HepG2 (cell line): ENCODE data around the gene CCDC85C. TPM values are rescaled to one million over a fixed set of nuclear protein-coding genes. Genes with fewer than 3 reads are reported as not detected.

Experiments used
- AGO1 ChIP-seq: fragments of 200-400 bp; formaldehyde crosslinking; IDR thresholded peaks from 2 replicates; pipeline ENCODE4 v1.6.1; 2017; ENCODE audit warnings: mild to moderate bottlenecking, low read depth, low read length, moderate library complexity; ENCODE audit not compliant: poor library complexity, severe bottlenecking
- FOXA1 ChIP-seq, 2 experiments: fragments of 450-650 bp in 1 of 2; sonication (generic) in 1 of 2; formaldehyde crosslinking in 1 of 2; IDR thresholded peaks; 2 replicates each; pipeline versions ENCODE4 v1.4.0 to v1.6.1; 2016 to 2020; ENCODE audit warnings: missing genetic modification reagents in 1 of 2
- HMG20B ChIP-seq: conservative IDR thresholded peaks from 2 replicates; pipeline ENCODE4 v1.6.1; 2016; ENCODE audit warnings: missing genetic modification reagents, missing compliant biosample characterization
- HNRNPK ChIP-seq: fragments of 200-400 bp; formaldehyde crosslinking; IDR thresholded peaks from 2 replicates; pipeline ENCODE4 v1.6.1; 2018; ENCODE audit warnings: low read length, low read depth, moderate library complexity, mild to moderate bottlenecking; ENCODE audit not compliant: poor library complexity, severe bottlenecking
- JUNB ChIP-seq: sonication (generic); formaldehyde crosslinking; IDR thresholded peaks from 2 replicates; pipeline ENCODE4 v1.8.0; 2022; ENCODE audit warnings: missing genetic modification reagents, mild to moderate bottlenecking, borderline replicate concordance
- KDM1A ChIP-seq: IDR thresholded peaks from 2 replicates; pipeline ENCODE4 v1.6.1; 2016; ENCODE audit warnings: missing compliant biosample characterization
- MEIS1 ChIP-seq: sonication (generic); formaldehyde crosslinking; IDR thresholded peaks from 2 replicates; pipeline ENCODE4 v1.9.0; 2021; ENCODE audit warnings: mild to moderate bottlenecking, missing genetic modification reagents, moderate library complexity, borderline replicate concordance
- NKX3-1 ChIP-seq: sonication (generic); formaldehyde crosslinking; IDR thresholded peaks from 2 replicates; pipeline ENCODE4 v1.5.0; 2020; ENCODE audit warnings: missing genetic modification reagents
- SATB2 ChIP-seq: sonication (generic); formaldehyde crosslinking; IDR thresholded peaks from 2 replicates; pipeline ENCODE4 v1.5.0; 2020; ENCODE audit warnings: missing genetic modification reagents
- ZNF670 ChIP-seq: sonication (generic); formaldehyde crosslinking; IDR thresholded peaks from 2 replicates; pipeline ENCODE4 v1.8.0; 2022; ENCODE audit warnings: mild to moderate bottlenecking, missing genetic modification reagents, borderline replicate concordance
- ZNF709 ChIP-seq: sonication (generic); formaldehyde crosslinking; IDR thresholded peaks from 2 replicates; pipeline ENCODE4 v1.5.0; 2020; ENCODE audit warnings: mild to moderate bottlenecking, missing genetic modification reagents
- ZNF761 ChIP-seq: sonication (generic); formaldehyde crosslinking; conservative IDR thresholded peaks from 2 replicates; pipeline ENCODE4 v1.4.0; 2020; ENCODE audit warnings: mild to moderate bottlenecking, missing genetic modification reagents
- polyA plus RNA-seq, 8 experiments: library from polyadenylated mRNA; depleted of rRNA in 3 of 8; stranded (reverse) in 7 of 8; unstranded in 1 of 8; fragments of >200 nt; fragmentation: Illumina TruSeq in 4 of 8; extraction: Trizol in 4 of 8; gene quantifications; 2 replicates each; pipeline versions ENCODE4 v1.2.1 to v1.2.3, GENCODE V29; 2011 to 2016; ENCODE audit warnings: low read depth in 4 of 8, missing spikeins in 1 of 8, mixed read lengths in 1 of 8; ENCODE audit not compliant: insufficient read depth in 1 of 8
- total RNA-seq, 5 experiments: library from RNA; depleted of rRNA; stranded (reverse); fragments of >200 nt; fragmentation: Illumina TruSeq; extraction: Trizol; gene quantifications; 2 replicates each; pipeline ENCODE4 v1.2.3, GENCODE V29; 2016; ENCODE audit warnings: low read depth in 1 of 5
- TF ChIP-seq, protein P1 (sequence below): IDR thresholded peaks from 2 replicates; pipeline ENCODE4 v1.6.1; 2018; ENCODE audit warnings: missing genetic modification reagents, mild to moderate bottlenecking, missing compliant biosample characterization
- TF ChIP-seq, protein P2 (sequence below): sonication (generic); formaldehyde crosslinking; IDR thresholded peaks from 2 replicates; pipeline ENCODE4 v1.4.0; 2020; ENCODE audit warnings: missing genetic modification reagents
- TF ChIP-seq, protein P3 (sequence below): sonication (generic); formaldehyde crosslinking; IDR thresholded peaks from 2 replicates; pipeline ENCODE4 v1.4.0; 2020; ENCODE audit warnings: mild to moderate bottlenecking, missing genetic modification reagents, borderline replicate concordance
- TF ChIP-seq, protein P4 (sequence below): sonication (generic); formaldehyde crosslinking; IDR thresholded peaks from 2 replicates; pipeline ENCODE4 v1.4.0; 2020; ENCODE audit warnings: mild to moderate bottlenecking, missing genetic modification reagents
- TF ChIP-seq, protein P5 (sequence below): sonication (generic); formaldehyde crosslinking; IDR thresholded peaks from 2 replicates; pipeline ENCODE4 v1.4.0; 2020; ENCODE audit warnings: mild to moderate bottlenecking, missing genetic modification reagents

CCDC85C gene
- total and polyA plus RNA-seq, 2 of the 13 experiments (the other 11 are each of a cell fraction or from before 2014, with no cell fraction given), result 18.8 to 43.8 TPM

DNA sequence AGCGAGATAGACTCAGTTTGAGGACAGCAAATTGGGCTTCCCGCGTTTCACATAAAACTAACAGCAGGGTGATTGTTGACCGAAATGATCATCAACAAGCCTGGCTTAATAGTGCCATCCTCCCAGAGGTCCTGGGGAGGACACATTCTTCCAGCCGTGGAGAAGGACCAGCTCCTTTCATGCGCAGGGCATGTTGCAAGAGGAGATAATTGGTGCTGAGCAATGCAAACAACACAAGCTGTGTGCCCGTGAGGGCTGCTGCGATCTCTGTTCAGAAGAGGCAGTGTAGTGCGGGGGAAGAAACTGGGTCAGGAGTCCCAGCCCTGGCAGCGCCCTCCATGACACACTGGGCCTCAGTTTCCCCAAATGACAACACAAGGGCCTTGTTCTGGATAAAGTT, 54.3 kb downstream of the CCDC85C start (continued):
- TF ChIP-seq NKX3-1 (CRISPR knock-in tag) (no peak), MEIS1 (CRISPR knock-in tag) (no peak), HNRNPK (no peak), KDM1A (CRISPR knock-in tag) (peak; percentile 91), ZNF709 (CRISPR knock-in tag) (no peak), ZNF670 (CRISPR knock-in tag) (no peak), ZNF761 (CRISPR knock-in tag) (0 out of 2 replicates have a peak, but pooled peaks have one; percentile 26), AGO1 (no peak), JUNB (CRISPR knock-in tag) (no peak), HMG20B (CRISPR knock-in tag) (no peak), FOXA1 (IDR thresholded peaks at IDR 0.05) (no peak), FOXA1 (CRISPR knock-in tag; IDR thresholded peaks at IDR 0.05) (peak; percentile 88), SATB2 (no peak)
- TF ChIP-seq, protein P1, sequence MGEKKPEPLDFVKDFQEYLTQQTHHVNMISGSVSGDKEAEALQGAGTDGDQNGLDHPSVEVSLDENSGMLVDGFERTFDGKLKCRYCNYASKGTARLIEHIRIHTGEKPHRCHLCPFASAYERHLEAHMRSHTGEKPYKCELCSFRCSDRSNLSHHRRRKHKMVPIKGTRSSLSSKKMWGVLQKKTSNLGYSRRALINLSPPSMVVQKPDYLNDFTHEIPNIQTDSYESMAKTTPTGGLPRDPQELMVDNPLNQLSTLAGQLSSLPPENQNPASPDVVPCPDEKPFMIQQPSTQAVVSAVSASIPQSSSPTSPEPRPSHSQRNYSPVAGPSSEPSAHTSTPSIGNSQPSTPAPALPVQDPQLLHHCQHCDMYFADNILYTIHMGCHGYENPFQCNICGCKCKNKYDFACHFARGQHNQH (CRISPR knock-in tag), result peak; percentile 25; the same call in 1 of the 2 replicates
- TF ChIP-seq, protein P2, sequence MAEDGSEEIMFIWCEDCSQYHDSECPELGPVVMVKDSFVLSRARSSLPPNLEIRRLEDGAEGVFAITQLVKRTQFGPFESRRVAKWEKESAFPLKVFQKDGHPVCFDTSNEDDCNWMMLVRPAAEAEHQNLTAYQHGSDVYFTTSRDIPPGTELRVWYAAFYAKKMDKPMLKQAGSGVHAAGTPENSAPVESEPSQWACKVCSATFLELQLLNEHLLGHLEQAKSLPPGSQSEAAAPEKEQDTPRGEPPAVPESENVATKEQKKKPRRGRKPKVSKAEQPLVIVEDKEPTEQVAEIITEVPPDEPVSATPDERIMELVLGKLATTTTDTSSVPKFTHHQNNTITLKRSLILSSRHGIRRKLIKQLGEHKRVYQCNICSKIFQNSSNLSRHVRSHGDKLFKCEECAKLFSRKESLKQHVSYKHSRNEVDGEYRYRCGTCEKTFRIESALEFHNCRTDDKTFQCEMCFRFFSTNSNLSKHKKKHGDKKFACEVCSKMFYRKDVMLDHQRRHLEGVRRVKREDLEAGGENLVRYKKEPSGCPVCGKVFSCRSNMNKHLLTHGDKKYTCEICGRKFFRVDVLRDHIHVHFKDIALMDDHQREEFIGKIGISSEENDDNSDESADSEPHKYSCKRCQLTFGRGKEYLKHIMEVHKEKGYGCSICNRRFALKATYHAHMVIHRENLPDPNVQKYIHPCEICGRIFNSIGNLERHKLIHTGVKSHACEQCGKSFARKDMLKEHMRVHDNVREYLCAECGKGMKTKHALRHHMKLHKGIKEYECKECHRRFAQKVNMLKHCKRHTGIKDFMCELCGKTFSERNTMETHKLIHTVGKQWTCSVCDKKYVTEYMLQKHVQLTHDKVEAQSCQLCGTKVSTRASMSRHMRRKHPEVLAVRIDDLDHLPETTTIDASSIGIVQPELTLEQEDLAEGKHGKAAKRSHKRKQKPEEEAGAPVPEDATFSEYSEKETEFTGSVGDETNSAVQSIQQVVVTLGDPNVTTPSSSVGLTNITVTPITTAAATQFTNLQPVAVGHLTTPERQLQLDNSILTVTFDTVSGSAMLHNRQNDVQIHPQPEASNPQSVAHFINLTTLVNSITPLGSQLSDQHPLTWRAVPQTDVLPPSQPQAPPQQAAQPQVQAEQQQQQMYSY (CRISPR knock-in tag), result no peak
- TF ChIP-seq, protein P3, sequence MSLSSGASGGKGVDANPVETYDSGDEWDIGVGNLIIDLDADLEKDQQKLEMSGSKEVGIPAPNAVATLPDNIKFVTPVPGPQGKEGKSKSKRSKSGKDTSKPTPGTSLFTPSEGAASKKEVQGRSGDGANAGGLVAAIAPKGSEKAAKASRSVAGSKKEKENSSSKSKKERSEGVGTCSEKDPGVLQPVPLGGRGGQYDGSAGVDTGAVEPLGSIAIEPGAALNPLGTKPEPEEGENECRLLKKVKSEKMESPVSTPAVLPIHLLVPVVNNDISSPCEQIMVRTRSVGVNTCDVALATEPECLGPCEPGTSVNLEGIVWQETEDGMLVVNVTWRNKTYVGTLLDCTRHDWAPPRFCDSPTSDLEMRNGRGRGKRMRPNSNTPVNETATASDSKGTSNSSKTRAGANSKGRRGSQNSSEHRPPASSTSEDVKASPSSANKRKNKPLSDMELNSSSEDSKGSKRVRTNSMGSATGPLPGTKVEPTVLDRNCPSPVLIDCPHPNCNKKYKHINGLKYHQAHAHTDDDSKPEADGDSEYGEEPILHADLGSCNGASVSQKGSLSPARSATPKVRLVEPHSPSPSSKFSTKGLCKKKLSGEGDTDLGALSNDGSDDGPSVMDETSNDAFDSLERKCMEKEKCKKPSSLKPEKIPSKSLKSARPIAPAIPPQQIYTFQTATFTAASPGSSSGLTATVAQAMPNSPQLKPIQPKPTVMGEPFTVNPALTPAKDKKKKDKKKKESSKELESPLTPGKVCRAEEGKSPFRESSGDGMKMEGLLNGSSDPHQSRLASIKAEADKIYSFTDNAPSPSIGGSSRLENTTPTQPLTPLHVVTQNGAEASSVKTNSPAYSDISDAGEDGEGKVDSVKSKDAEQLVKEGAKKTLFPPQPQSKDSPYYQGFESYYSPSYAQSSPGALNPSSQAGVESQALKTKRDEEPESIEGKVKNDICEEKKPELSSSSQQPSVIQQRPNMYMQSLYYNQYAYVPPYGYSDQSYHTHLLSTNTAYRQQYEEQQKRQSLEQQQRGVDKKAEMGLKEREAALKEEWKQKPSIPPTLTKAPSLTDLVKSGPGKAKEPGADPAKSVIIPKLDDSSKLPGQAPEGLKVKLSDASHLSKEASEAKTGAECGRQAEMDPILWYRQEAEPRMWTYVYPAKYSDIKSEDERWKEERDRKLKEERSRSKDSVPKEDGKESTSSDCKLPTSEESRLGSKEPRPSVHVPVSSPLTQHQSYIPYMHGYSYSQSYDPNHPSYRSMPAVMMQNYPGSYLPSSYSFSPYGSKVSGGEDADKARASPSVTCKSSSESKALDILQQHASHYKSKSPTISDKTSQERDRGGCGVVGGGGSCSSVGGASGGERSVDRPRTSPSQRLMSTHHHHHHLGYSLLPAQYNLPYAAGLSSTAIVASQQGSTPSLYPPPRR, result peak; percentile 37; the same call in 1 of the 2 replicates
- TF ChIP-seq, protein P4, sequence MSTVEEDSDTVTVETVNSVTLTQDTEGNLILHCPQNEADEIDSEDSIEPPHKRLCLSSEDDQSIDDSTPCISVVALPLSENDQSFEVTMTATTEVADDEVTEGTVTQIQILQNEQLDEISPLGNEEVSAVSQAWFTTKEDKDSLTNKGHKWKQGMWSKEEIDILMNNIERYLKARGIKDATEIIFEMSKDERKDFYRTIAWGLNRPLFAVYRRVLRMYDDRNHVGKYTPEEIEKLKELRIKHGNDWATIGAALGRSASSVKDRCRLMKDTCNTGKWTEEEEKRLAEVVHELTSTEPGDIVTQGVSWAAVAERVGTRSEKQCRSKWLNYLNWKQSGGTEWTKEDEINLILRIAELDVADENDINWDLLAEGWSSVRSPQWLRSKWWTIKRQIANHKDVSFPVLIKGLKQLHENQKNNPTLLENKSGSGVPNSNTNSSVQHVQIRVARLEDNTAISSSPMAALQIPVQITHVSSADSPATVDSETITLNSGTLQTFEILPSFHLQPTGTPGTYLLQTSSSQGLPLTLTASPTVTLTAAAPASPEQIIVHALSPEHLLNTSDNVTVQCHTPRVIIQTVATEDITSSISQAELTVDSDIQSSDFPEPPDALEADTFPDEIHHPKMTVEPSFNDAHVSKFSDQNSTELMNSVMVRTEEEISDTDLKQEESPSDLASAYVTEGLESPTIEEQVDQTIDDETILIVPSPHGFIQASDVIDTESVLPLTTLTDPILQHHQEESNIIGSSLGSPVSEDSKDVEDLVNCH (CRISPR knock-in tag), result no peak
- TF ChIP-seq, protein P5, sequence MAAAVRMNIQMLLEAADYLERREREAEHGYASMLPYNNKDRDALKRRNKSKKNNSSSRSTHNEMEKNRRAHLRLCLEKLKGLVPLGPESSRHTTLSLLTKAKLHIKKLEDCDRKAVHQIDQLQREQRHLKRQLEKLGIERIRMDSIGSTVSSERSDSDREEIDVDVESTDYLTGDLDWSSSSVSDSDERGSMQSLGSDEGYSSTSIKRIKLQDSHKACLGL (CRISPR knock-in tag), result no peak
